DOHH2 (cell line): ENCODE data around the gene RGS8.

Source experiments
- H3F3A ChIP-seq: fragments of 200-600 bp; sonication (generic), shearing (Covaris generic); 2 replicates; pipeline ENCODE4 v1.6.0; 2016; ENCODE audit warnings: antibody characterized with exemption, mild to moderate bottlenecking; ENCODE audit not compliant: control insufficient read depth, insufficient read depth
- H3K27ac ChIP-seq: fragments of 200-600 bp; sonication (generic); 2 replicates; pipeline ENCODE4 v1.5.1; 2014; ENCODE audit warnings: low read depth, mild to moderate bottlenecking, low read length, moderate library complexity
- H3K27me3 ChIP-seq: fragments of 200-600 bp; sonication (generic); 2 replicates; pipeline ENCODE4 v1.6.1; 2014; ENCODE audit warnings: mild to moderate bottlenecking, low read length, mixed read lengths; ENCODE audit not compliant: control insufficient read depth
- H3K36me3 ChIP-seq: fragments of 200-600 bp; sonication (generic); 2 replicates; pipeline ENCODE4 v1.6.1; 2014; ENCODE audit warnings: mild to moderate bottlenecking, low read length, moderate library complexity, mixed read lengths; ENCODE audit not compliant: control insufficient read depth
- H3K4me1 ChIP-seq: fragments of 200-600 bp; sonication (generic); 2 replicates; pipeline ENCODE4 v1.6.1; 2014; ENCODE audit warnings: mild to moderate bottlenecking, low read length, mixed read lengths; ENCODE audit not compliant: control insufficient read depth
- H3K4me2 ChIP-seq: fragments of 200-600 bp; sonication (generic); 2 replicates; pipeline ENCODE4 v1.6.0; 2014; ENCODE audit warnings: mild to moderate bottlenecking, low read length, moderate library complexity
- H3K4me3 ChIP-seq: fragments of 200-600 bp; sonication (generic); 2 replicates; pipeline ENCODE4 v1.5.1; 2014; ENCODE audit warnings: mild to moderate bottlenecking, low read length, mixed read lengths
- H3K79me2 ChIP-seq: fragments of 200-600 bp; sonication (generic); 2 replicates; pipeline ENCODE4 v1.6.1; 2014; ENCODE audit warnings: mild to moderate bottlenecking, low read length, mixed read lengths; ENCODE audit not compliant: control insufficient read depth
- H3K9me2 ChIP-seq: fragments of 200-600 bp; sonication (generic); replicated peaks from 2 replicates; pipeline ENCODE4 v1.6.1; 2014; ENCODE audit warnings: mild to moderate bottlenecking, low read length, mixed read lengths; ENCODE audit not compliant: control insufficient read depth
- H3K9me3 ChIP-seq: fragments of 200-600 bp; sonication (generic); 2 replicates; pipeline ENCODE4 v1.6.1; 2014; ENCODE audit warnings: antibody characterized with exemption, low read length, mixed read lengths; ENCODE audit not compliant: control insufficient read depth, insufficient read depth
- H4K20me1 ChIP-seq: fragments of 200-600 bp; sonication (generic); 2 replicates; pipeline ENCODE4 v1.6.0; 2014; ENCODE audit warnings: low read depth, mild to moderate bottlenecking, antibody characterized with exemption, low read length, moderate library complexity; ENCODE audit not compliant: control insufficient read depth, insufficient read depth
- EZH2phosphoT487 ChIP-seq: fragments of 200-600 bp; sonication (generic); IDR thresholded peaks from 2 replicates; pipeline ENCODE4 v1.6.1; 2017; ENCODE audit warnings: borderline replicate concordance, mild to moderate bottlenecking, antibody characterized with exemption, low read length, moderate library complexity, mixed read lengths
- TF ChIP-seq, protein P1 (sequence below): fragments of 200-600 bp; sonication (generic); IDR thresholded peaks from one replicate; pipeline ENCODE4 v1.5.1; 2014; ENCODE audit warnings: antibody characterized with exemption, mild to moderate bottlenecking, low read depth, low read length; ENCODE audit not compliant: poor library complexity, severe bottlenecking

RGS8 gene, protein sequence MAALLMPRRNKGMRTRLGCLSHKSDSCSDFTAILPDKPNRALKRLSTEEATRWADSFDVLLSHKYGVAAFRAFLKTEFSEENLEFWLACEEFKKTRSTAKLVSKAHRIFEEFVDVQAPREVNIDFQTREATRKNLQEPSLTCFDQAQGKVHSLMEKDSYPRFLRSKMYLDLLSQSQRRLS

DNA sequence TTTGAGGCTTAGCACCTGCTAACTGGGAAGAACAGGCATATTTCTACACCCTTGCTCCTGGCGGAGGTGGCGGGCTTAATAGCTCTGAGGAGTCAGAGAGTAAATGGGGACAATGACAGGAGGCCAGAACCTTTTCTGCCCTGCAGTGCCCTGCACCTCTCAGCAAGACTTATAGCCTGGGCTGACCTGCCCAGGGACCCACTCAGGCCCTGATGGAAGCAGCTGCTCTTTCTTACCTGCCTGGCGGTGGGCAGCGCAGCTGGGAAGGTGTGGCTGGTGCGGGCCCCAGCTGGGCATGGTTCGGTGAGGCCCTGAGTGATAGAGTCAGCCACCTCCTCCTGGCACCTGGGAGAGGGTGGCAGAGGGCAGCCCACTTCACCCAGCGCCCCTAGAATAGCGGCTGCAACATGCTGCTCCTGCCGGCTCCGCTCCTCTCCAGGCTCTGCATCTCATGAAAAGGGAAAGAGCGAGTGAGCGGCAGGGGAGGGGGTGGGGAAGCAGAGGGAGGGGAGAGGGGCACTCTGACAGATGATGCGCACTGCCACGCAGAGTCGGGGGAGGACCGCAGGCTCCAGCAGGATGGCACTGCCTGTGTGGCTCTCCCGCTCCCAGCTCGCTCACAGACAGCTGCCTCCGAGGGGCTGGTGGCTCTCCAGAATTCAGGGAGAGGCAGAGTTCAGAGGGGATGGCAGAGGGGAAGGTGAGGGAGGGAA, at the start of gene RGS8:
Gene RGS8, minus strand, starts transcription at position 472 of the 713 bp plus-strand sequence. CDS start 14,938 bp downstream, outside the sequence.
- Histone ChIP-seq H3K27ac (no peak within 1 kb of the TSS), H3K9me2 (no peaks in the 10 kb centered on the region), H3K79me2 (no peaks in the 10 kb centered on the region), H3K4me3 (no peak within 1 kb of the TSS), H3F3A (no peaks in the 10 kb centered on the region), H4K20me1 (no peaks in the 10 kb centered on the region), H3K4me2 (no peak within 1 kb of the TSS), H3K9me3 (no peaks in the 10 kb centered on the region), H3K36me3 (no peaks in the 10 kb centered on the region), H3K27me3 (no peaks in the 10 kb centered on the region), H3K4me1 (peaks cover 38% of the 10 kb centered on the region)
- TF ChIP-seq, protein P1, sequence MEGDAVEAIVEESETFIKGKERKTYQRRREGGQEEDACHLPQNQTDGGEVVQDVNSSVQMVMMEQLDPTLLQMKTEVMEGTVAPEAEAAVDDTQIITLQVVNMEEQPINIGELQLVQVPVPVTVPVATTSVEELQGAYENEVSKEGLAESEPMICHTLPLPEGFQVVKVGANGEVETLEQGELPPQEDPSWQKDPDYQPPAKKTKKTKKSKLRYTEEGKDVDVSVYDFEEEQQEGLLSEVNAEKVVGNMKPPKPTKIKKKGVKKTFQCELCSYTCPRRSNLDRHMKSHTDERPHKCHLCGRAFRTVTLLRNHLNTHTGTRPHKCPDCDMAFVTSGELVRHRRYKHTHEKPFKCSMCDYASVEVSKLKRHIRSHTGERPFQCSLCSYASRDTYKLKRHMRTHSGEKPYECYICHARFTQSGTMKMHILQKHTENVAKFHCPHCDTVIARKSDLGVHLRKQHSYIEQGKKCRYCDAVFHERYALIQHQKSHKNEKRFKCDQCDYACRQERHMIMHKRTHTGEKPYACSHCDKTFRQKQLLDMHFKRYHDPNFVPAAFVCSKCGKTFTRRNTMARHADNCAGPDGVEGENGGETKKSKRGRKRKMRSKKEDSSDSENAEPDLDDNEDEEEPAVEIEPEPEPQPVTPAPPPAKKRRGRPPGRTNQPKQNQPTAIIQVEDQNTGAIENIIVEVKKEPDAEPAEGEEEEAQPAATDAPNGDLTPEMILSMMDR, result no peak
- no peak for TF ChIP-seq EZH2phosphoT487

DNA sequence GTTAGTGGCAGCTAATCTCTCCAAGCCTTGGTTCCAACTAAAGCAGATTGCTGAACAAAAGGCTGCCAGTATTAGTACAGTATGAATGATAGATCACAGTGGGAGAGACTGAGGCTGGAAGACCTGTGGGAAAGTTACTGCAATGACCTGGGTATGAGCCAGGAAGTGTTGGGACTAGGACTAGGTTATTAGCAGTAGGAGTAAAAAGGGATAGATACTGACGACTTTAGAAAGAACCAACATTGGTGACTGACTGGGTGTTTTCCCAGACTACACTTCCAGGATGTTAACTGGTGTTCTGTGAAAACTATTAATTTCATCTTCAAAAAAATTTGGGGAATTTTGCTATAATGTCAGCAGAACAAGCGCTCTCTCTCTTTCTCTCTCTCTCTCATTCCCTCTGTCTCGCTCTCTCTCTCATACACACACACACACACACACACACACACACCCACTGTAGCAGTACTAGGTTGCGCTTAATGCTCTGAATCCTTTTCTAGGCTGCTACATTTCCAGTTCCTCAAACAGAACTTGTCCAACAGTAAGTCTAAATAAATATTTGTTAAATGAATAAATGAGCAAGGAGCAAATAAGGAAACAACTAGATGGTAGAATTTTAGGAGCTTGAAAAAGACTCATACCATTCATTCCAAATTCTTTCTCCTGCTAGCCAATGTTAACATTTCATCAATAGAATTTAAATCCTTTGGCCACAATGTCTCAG, 47.6 kb upstream of the RGS8 start:
- H3K9me2 ChIP-seq, result no peaks in the 10 kb centered on the region
- no peaks in the 10 kb centered on the region for H3K36me3 ChIP-seq
- no peak overlapping the region for H3K4me3 ChIP-seq
- H3K4me2 ChIP-seq, result no peak overlapping the region
- no peaks in the 10 kb centered on the region for H3K27me3 ChIP-seq
- H3K4me1 ChIP-seq, result peaks cover 9% of the 10 kb centered on the region; the same call in 1 of the 2 replicates
- H3K79me2 ChIP-seq, result no peaks in the 10 kb centered on the region
- no peak for TF ChIP-seq EZH2phosphoT487
- TF ChIP-seq, protein P1, result no peak
- H4K20me1 ChIP-seq, result no peaks in the 10 kb centered on the region
- no peaks in the 10 kb centered on the region for H3F3A ChIP-seq
- H3K9me3 ChIP-seq, result no peaks in the 10 kb centered on the region
- H3K27ac ChIP-seq, result no peak overlapping the region

DNA sequence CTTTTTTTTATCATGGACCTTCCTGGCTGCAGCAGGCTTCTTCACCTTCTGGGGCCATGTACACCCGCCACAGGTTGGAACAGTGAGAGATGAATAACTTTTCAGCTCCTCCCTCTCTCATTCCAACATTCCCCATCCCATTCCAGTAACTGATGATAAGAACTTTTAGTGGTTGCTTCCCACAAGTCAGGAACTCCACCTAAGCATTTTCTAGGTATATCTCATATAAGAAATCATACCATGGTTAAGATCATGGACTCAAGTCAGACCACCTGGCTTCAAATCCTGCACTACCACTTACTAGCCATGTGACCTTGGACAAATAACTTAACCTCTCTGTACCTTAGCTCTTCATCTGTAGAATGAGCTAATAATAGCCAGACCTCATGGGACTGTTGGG, 42.5 kb upstream of the RGS8 start:
- no peaks in the 10 kb centered on the region for H3K9me2 ChIP-seq
- H3K79me2 ChIP-seq, result no peaks in the 10 kb centered on the region
- H3K27ac ChIP-seq, result no peak overlapping the region
- no peaks in the 10 kb centered on the region for H3K36me3 ChIP-seq
- TF ChIP-seq EZH2phosphoT487, result no peak
- TF ChIP-seq, protein P1, result no peak
- H3K4me1 ChIP-seq, result peaks cover 13% of the 10 kb centered on the region; the same call in 1 of the 2 replicates
- H3K4me2 ChIP-seq, result no peak overlapping the region
- no peaks in the 10 kb centered on the region for H3F3A ChIP-seq
- H3K9me3 ChIP-seq, result no peaks in the 10 kb centered on the region
- no peaks in the 10 kb centered on the region for H3K27me3 ChIP-seq
- H3K4me3 ChIP-seq, result no peak overlapping the region
- no peaks in the 10 kb centered on the region for H4K20me1 ChIP-seq
